ENCODE results near the gene WASF2.
"Not testable (repeated sequence)": the region's sequence is repeated elsewhere in the genome, so short reads cannot be mapped to it uniquely, and the experiment has no call there.

Gene WASF2

GRCh38 chr1:27394925-27395324 lies 95.0 kb downstream of the WASF2 start:
- DNase-seq: no peak

GRCh38 chr1:27394282-27394658 lies 95.7 kb downstream of the WASF2 start:
- DNase-seq: no peak

- no peak for DNase-seq
Observed at GRCh38 chr1:27393641-27394281, 96.2 kb downstream of the WASF2 start.

- no peak for DNase-seq
Observed at GRCh38 chr1:27392778-27393635, 97.0 kb downstream of the WASF2 start.

GRCh38 chr1:27392096-27392777 lies 97.7 kb downstream of the WASF2 start, which contains the start of gene GPR3:
Gene GPR3, plus strand, starts transcription at chr1:27392622. Its CDS starts 1,177 bp downstream, at chr1:27393799.
- peak; percentile 93 for DNase-seq

GRCh38 chr1:27391511-27392095 lies 98.4 kb downstream of the WASF2 start:
- DNase-seq: peak; percentile 40

- peak; percentile 58 for DNase-seq
Observed at GRCh38 chr1:27388337-27389005, 101.5 kb downstream of the WASF2 start.

GRCh38 chr1:27384797-27385196 lies 105.2 kb downstream of the WASF2 start:
- not testable (repeated sequence) for DNase-seq

GRCh38 chr1:27383661-27384060 lies 106.3 kb downstream of the WASF2 start:
- no peak for DNase-seq

GRCh38 chr1:27383039-27383605 lies 106.8 kb downstream of the WASF2 start, which contains the start of gene CD164L2:
Gene CD164L2, minus strand, starts transcription at chr1:27383333. Its CDS starts 94 bp downstream, at chr1:27383239.
- peak; percentile 25 for DNase-seq

- no peak for DNase-seq
Observed at GRCh38 chr1:27381969-27382762, 107.8 kb downstream of the WASF2 start.

GRCh38 chr1:27380766-27381733 lies 108.9 kb downstream of the WASF2 start:
- no peak for DNase-seq

GRCh38 chr1:27380224-27380623 lies 109.7 kb downstream of the WASF2 start:
- DNase-seq: no peak

- no peak for DNase-seq
Observed at GRCh38 chr1:27379564-27380122, 110.3 kb downstream of the WASF2 start.

GRCh38 chr1:27377760-27378495 lies 112.0 kb downstream of the WASF2 start:
- DNase-seq: no peak

- no peak for DNase-seq
Observed at GRCh38 chr1:27374362-27375086, 115.4 kb downstream of the WASF2 start, which contains the start of gene FCN3. Gene FCN3, minus strand, starts transcription at chr1:27374824. Its CDS starts 6 bp downstream, at chr1:27374818.

- no peak for DNase-seq
Observed at GRCh38 chr1:27372808-27373690, 116.9 kb downstream of the WASF2 start.
